HCT116 (cell line): Measurements from ENCODE around the gene OPHN1. TPM values are rescaled to one million over a fixed set of nuclear protein-coding genes. Genes with fewer than 3 reads are reported as not detected.

Source experiments
- ATAC-seq: fragments of 200-7000 bp; cut with Tn5 transposase; 2 replicates; pipeline ENCODE4 v1.9.1; 2020; ENCODE audit warnings: mild to moderate bottlenecking, moderate library complexity
- BruUV-seq: library from RNA; stranded (reverse); fragments of 400-500 nt; replicated peaks from 2 replicates; lab custom pipeline; 2021; lab: Mats Ljungman, UMichigan
- CTCF ChIA-PET: fragments of 300-600 bp; sonication (Branson Sonifier 250); formaldehyde crosslinking; loops from one replicate; lab custom pipeline; 2021; ENCODE audit warnings: antibody characterized with exemption; lab: Charles Lee
- POLR2A ChIA-PET: fragments of 300-600, 350-600 bp; sonication (Branson Sonifier 250); formaldehyde crosslinking; loops from one replicate; lab custom pipeline; 2021; ENCODE audit warnings: antibody characterized with exemption; lab: Charles Lee
- RAD21 ChIA-PET, 2 experiments: fragments of 300-600 bp; sonication (Branson Sonifier 250); formaldehyde crosslinking; loops; one replicate each; lab custom pipeline; 2023; ENCODE audit warnings: low total read pairs in 2 of 2; ENCODE audit not compliant: uncharacterized antibody in 2 of 2, unreplicated experiment in 2 of 2, low non-redundant PET in 1 of 2; lab: Charles Lee
- DNase-seq: peaks from one replicate; pipeline ENCODE4 v3.0.0-alpha.2; 2010; ENCODE audit warnings: low read depth, low spot score
- H2AFZ ChIP-seq: fragments of 200-600 bp; shearing (Covaris generic), sonication (generic); 2 replicates; pipeline ENCODE4 v1.6.1; 2017; ENCODE audit warnings: low read depth, mixed run types, mixed read lengths, antibody characterized with exemption, low read length; ENCODE audit not compliant: poor library complexity, severe bottlenecking
- H3K27ac ChIP-seq: 2 replicates; pipeline ENCODE4 v1.5.1; 2012; ENCODE audit warnings: low read depth, low read length
- H3K27me3 ChIP-seq: fragments of 200-600 bp; sonication (generic); 2 replicates; pipeline ENCODE4 v1.6.1; 2016; ENCODE audit warnings: mixed run types, low read length, mixed read lengths; ENCODE audit not compliant: insufficient read depth
- H3K36me3 ChIP-seq, 2 experiments: fragments of 200-500 bp in 1 of 2; fragments of 200-600 bp in 1 of 2; sonication (Bioruptor generic) in 1 of 2; sonication (generic) in 1 of 2; 2 replicates each; pipeline versions ENCODE4 v1.5.1 to v1.6.1; 2014 to 2016; ENCODE audit warnings: low read length in 2 of 2, inconsistent platforms in 1 of 2, mixed read lengths in 1 of 2, mixed run types in 1 of 2; ENCODE audit not compliant: insufficient read depth in 2 of 2, control insufficient read depth in 1 of 2
- H3K4me1 ChIP-seq, 2 experiments: fragments of 200-600 bp in 1 of 2; sonication (generic) in 1 of 2; 2 replicates each; pipeline versions ENCODE4 v1.5.1 to v1.6.1; 2012 to 2017; ENCODE audit warnings: low read length in 2 of 2, inconsistent platforms in 1 of 2, mild to moderate bottlenecking in 1 of 2, mixed read lengths in 1 of 2, mixed run types in 1 of 2, moderate library complexity in 1 of 2; ENCODE audit not compliant: insufficient read depth in 2 of 2, control insufficient read depth in 1 of 2
- H3K4me2 ChIP-seq: fragments of 200-600 bp; sonication (generic); 2 replicates; pipeline ENCODE4 v1.6.1; 2017; ENCODE audit warnings: mixed run types, low read length, mixed read lengths
- H3K4me3 ChIP-seq, 2 experiments: fragments of 200-600 bp in 1 of 2; sonication (generic) in 1 of 2; replicated peaks in 1 of 2; 2 replicates each; pipeline ENCODE4 v1.5.1; 2011 to 2016; ENCODE audit warnings: low read length in 2 of 2, control low read depth in 1 of 2, low read depth in 1 of 2, mild to moderate bottlenecking in 1 of 2, mixed read lengths in 1 of 2, mixed run types in 1 of 2
- H3K79me2 ChIP-seq: fragments of 200-600 bp; sonication (generic); 2 replicates; pipeline ENCODE4 v1.6.1; 2017; ENCODE audit warnings: mild to moderate bottlenecking, mixed run types, low read length, moderate library complexity, mixed read lengths; ENCODE audit not compliant: insufficient read depth
- H3K9ac ChIP-seq: fragments of 200-600 bp; sonication (generic); 2 replicates; pipeline ENCODE4 v1.6.1; 2016; ENCODE audit warnings: low read length, mixed read lengths
- H3K9me2 ChIP-seq: fragments of 200-600 bp; sonication (generic), shearing (Covaris generic); 2 replicates; pipeline ENCODE4 v1.6.1; 2017; ENCODE audit warnings: mixed run types, mild to moderate bottlenecking, moderate library complexity; ENCODE audit not compliant: insufficient read depth
- H3K9me3 ChIP-seq, 2 experiments: fragments of 200-500 bp in 1 of 2; fragments of 200-600 bp in 1 of 2; sonication (Bioruptor generic) in 1 of 2; sonication (generic) in 1 of 2; 2 replicates each; pipeline ENCODE4 v1.6.1; 2014 to 2017; ENCODE audit warnings: low read length in 2 of 2, mixed read lengths in 2 of 2, inconsistent platforms in 1 of 2, low read depth in 1 of 2, mild to moderate bottlenecking in 1 of 2, mixed run types in 1 of 2, moderate library complexity in 1 of 2; ENCODE audit not compliant: control insufficient read depth in 1 of 2, insufficient read depth in 1 of 2
- H4K20me1 ChIP-seq: fragments of 200-600 bp; sonication (generic), shearing (Covaris generic); 2 replicates; pipeline ENCODE4 v1.6.1; 2017; ENCODE audit warnings: mixed run types, mild to moderate bottlenecking, moderate library complexity; ENCODE audit not compliant: insufficient read depth
- CTCF ChIP-seq, 3 experiments: fragments of 200-600 bp in 1 of 3; sonication (generic) in 1 of 3; IDR thresholded peaks in 2 of 3; conservative IDR thresholded peaks in 1 of 3; 2 replicates each; pipeline ENCODE4 v1.5.1; 2012 to 2017; ENCODE audit warnings: low read depth in 2 of 3, low read length in 2 of 3, antibody characterized with exemption in 1 of 3, borderline replicate concordance in 1 of 3, control low read depth in 1 of 3, mild to moderate bottlenecking in 1 of 3, mixed read lengths in 1 of 3, mixed run types in 1 of 3, moderate library complexity in 1 of 3; ENCODE audit not compliant: insufficient read depth in 1 of 3
- EZH2 ChIP-seq: fragments of 200-600 bp; sonication (generic); IDR thresholded peaks from 2 replicates; pipeline ENCODE4 v1.6.1; 2017; ENCODE audit warnings: antibody characterized with exemption, mixed run types
- EZH2phosphoT487 ChIP-seq: fragments of 200-600 bp; IDR thresholded peaks from 2 replicates; pipeline ENCODE4 v1.6.1; 2018; ENCODE audit warnings: antibody characterized with exemption, borderline replicate concordance
- JUND ChIP-seq: IDR thresholded peaks from 2 replicates; pipeline ENCODE4 v1.6.1; 2012
- MAX ChIP-seq: IDR thresholded peaks from 2 replicates; pipeline ENCODE4 v1.6.1; 2012
- POLR2AphosphoS5 ChIP-seq: IDR thresholded peaks from 2 replicates; pipeline ENCODE4 v1.6.1; 2011; ENCODE audit warnings: mild to moderate bottlenecking, low read depth, low read length, moderate library complexity
- SP1 ChIP-seq: IDR thresholded peaks from 2 replicates; pipeline ENCODE4 v1.6.1; 2012; ENCODE audit warnings: low read depth
- TCF7L2 ChIP-seq: IDR thresholded peaks from 2 replicates; pipeline ENCODE4 v1.7.0; 2011; ENCODE audit warnings: borderline replicate concordance, inconsistent platforms; ENCODE audit not compliant: insufficient read depth, insufficient read length; ENCODE audit errors: extremely low read depth
- ZNF274 ChIP-seq: fragments of 200-500 bp; sonication (Bioruptor generic); IDR thresholded peaks from 2 replicates; pipeline ENCODE4 v1.6.1; 2014; ENCODE audit warnings: mild to moderate bottlenecking, low read depth, low read length, inconsistent platforms
- intact Hi-C: fragments of 100-400 bp; cut with micrococcal nuclease; formaldehyde crosslinking; loops from 2 replicates; pipeline ENCODE4 v1.10.0; 2022
- total RNA-seq: library from RNA; stranded (reverse); gene quantifications from one replicate; pipeline ENCODE4 v1.2.1, GENCODE V29; 2021; ENCODE audit not compliant: unreplicated experiment
- TF ChIP-seq, protein P1 (sequence below): IDR thresholded peaks from 2 replicates; pipeline ENCODE4 v1.6.1; 2012

The OPHN1 gene
- total RNA-seq, 1 experiment from 2014 or later: 2.9 TPM

DNA sequence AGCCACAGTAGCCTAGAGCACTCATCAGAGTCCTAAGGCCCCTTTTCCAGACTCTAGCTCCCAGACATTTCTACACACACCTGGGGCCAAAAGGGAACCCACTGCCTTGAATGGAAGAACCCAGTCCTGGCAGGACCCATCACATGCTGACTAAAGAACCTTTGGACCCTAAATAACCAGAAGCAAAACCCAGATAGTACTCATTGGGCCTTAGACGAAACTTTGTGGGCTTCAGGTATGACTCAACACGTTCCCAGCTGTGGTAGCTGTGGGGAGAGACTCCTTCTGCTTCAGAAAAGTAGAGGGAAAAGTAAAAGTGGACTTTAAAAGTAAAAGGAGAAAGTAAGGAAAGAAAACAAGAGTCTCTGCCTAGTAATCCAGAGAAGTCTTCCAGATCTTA, 311.5 kb downstream of the OPHN1 start:
- H3K79me2 ChIP-seq: no peaks in the 10 kb centered on the region
- no peak overlapping the region for H3K9ac ChIP-seq
- H3K27me3 ChIP-seq: no peaks in the 10 kb centered on the region
- ChIA-PET RAD21 (no interaction called here), CTCF (no interaction called here), POLR2A (no interaction called here)
- TF ChIP-seq EZH2 (no peak), POLR2AphosphoS5 (no peak), SP1 (no peak), JUND (no peak), TCF7L2 (no peak), EZH2phosphoT487 (no peak), CTCF (IDR thresholded peaks at IDR 0.05 in 2 of 3, conservative IDR thresholded peaks at IDR 0.05 in 1 of 3; ENCODE audit: borderline replicate concordance in 1 of 3, insufficient read depth in 1 of 3, low read depth in 2 of 3, low read length in 2 of 3) (no peak)
- H4K20me1 ChIP-seq: no peaks in the 10 kb centered on the region
- no peaks in the 10 kb centered on the region for H3K36me3 ChIP-seq
- no peak for DNase-seq
- H3K4me1 ChIP-seq: no peaks in the 10 kb centered on the region
- no peaks in the 10 kb centered on the region for H3K9me2 ChIP-seq
- H3K27ac ChIP-seq: no peak overlapping the region
- intact Hi-C loops: no loop called here
- H3K4me3 ChIP-seq: no peak overlapping the region
- no peaks in the 10 kb centered on the region for H3K9me3 ChIP-seq
- no peak for ATAC-seq
- no peak overlapping the region for H2AFZ ChIP-seq
- BruUV-seq: no TSS peak
- H3K4me2 ChIP-seq: no peak overlapping the region

- TF ChIP-seq MAX (no peak), TCF7L2 (no peak), JUND (no peak), ZNF274 (no peak), POLR2AphosphoS5 (no peak)
- TF ChIP-seq, protein P1, sequence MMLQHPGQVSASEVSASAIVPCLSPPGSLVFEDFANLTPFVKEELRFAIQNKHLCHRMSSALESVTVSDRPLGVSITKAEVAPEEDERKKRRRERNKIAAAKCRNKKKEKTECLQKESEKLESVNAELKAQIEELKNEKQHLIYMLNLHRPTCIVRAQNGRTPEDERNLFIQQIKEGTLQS: no peak
- ATAC-seq (no peak), DNase-seq (no peak)
- ChIA-PET POLR2A (no interaction called here), CTCF (no interaction called here), RAD21 (no interaction called here)
- Histone ChIP-seq H3K9me3 (no peaks in the 10 kb centered on the region), H3K9me2 (no peaks in the 10 kb centered on the region), H3K4me3 (no peak overlapping the region), H3K36me3 (no peaks in the 10 kb centered on the region), H3K27ac (no peak overlapping the region), H2AFZ (no peak overlapping the region), H3K9ac (no peak overlapping the region), H3K4me1 (no peaks in the 10 kb centered on the region), H3K27me3 (no peaks in the 10 kb centered on the region), H4K20me1 (no peaks in the 10 kb centered on the region), H3K79me2 (no peaks in the 10 kb centered on the region), H3K4me2 (no peak overlapping the region)
- no TSS peak for BruUV-seq
- intact Hi-C loops: no loop called here
These were observed 311.9 kb downstream of the OPHN1 start for GRCh38 chrX:68121371-68121770.
